Endothelial cell of umbilical vein (primary cell): ENCODE measurements around the gene FRMPD1.

ENCODE experiments used
- CTCF ChIP-seq, 2 donors: IDR thresholded peaks; 1 replicate in 1 of 2; 2 replicates in 1 of 2; pipeline ENCODE4 v1.5.1; 2011; ENCODE audit warnings: low read length in 2 of 2, mild to moderate bottlenecking in 2 of 2, moderate library complexity in 2 of 2, control low read depth in 1 of 2, inconsistent platforms in 1 of 2, low read depth in 1 of 2; ENCODE audit not compliant: insufficient read depth in 1 of 2; ENCODE audit errors: extremely low read depth in 1 of 2
- EZH2 ChIP-seq: IDR thresholded peaks from 2 replicates; pipeline ENCODE4 v1.6.1; 2012; ENCODE audit warnings: borderline replicate concordance, low read depth, mild to moderate bottlenecking, moderate library complexity, low read length, inconsistent platforms; ENCODE audit not compliant: severe bottlenecking
- FOS ChIP-seq: IDR thresholded peaks from 2 replicates; pipeline ENCODE4 v1.6.1; 2011; ENCODE audit warnings: mild to moderate bottlenecking, low read length, moderate library complexity, borderline replicate concordance; ENCODE audit not compliant: insufficient read depth
- GATA2 ChIP-seq: IDR thresholded peaks from 2 replicates; pipeline ENCODE4 v1.7.0; 2011; ENCODE audit warnings: low read depth, mild to moderate bottlenecking, moderate library complexity, mixed read lengths, low read length; ENCODE audit not compliant: insufficient read length, insufficient read depth
- JUN ChIP-seq: IDR thresholded peaks from 2 replicates; pipeline ENCODE4 v1.6.1; 2011; ENCODE audit warnings: borderline replicate concordance, low read depth; ENCODE audit not compliant: insufficient read length, insufficient read depth
- MAX ChIP-seq: IDR thresholded peaks from 2 replicates; pipeline ENCODE4 v1.6.1; 2011; ENCODE audit not compliant: insufficient read depth, insufficient read length
- POLR2A ChIP-seq: IDR thresholded peaks from 2 replicates; pipeline ENCODE4 v1.6.1; 2012; ENCODE audit warnings: low read depth, mild to moderate bottlenecking, control low read depth, low read length
- POLR2AphosphoS5 ChIP-seq: IDR thresholded peaks from 2 replicates; pipeline ENCODE4 v1.6.1; 2012; ENCODE audit warnings: low read depth, mild to moderate bottlenecking, control low read depth, low read length, moderate library complexity; ENCODE audit not compliant: insufficient read depth

GRCh38 chr9:37623267-37623666 lies 27.5 kb upstream of the FRMPD1 start:
- TF ChIP-seq CTCF (IDR thresholded peaks at IDR 0.05; ENCODE audit: extremely low read depth in 1 of 2, insufficient read depth in 1 of 2, low read depth in 1 of 2, low read length in 2 of 2): no peak
- TF ChIP-seq POLR2A: no peak
- TF ChIP-seq EZH2: no peak
- TF ChIP-seq POLR2AphosphoS5: no peak
- no peak for TF ChIP-seq FOS
- TF ChIP-seq JUN: no peak
- no peak for TF ChIP-seq MAX
- TF ChIP-seq GATA2: no peak
